Activated T-cell treated with anti-CD3 and anti-CD28 coated beads for 1 hour (primary cell): Measurements from ENCODE around the gene POGZ.

ENCODE experiments used
- DNase-seq: peaks from one replicate; pipeline ENCODE4 v3.0.0-alpha.2; 2020; ENCODE audit warnings: low read depth

Gene POGZ

DNA sequence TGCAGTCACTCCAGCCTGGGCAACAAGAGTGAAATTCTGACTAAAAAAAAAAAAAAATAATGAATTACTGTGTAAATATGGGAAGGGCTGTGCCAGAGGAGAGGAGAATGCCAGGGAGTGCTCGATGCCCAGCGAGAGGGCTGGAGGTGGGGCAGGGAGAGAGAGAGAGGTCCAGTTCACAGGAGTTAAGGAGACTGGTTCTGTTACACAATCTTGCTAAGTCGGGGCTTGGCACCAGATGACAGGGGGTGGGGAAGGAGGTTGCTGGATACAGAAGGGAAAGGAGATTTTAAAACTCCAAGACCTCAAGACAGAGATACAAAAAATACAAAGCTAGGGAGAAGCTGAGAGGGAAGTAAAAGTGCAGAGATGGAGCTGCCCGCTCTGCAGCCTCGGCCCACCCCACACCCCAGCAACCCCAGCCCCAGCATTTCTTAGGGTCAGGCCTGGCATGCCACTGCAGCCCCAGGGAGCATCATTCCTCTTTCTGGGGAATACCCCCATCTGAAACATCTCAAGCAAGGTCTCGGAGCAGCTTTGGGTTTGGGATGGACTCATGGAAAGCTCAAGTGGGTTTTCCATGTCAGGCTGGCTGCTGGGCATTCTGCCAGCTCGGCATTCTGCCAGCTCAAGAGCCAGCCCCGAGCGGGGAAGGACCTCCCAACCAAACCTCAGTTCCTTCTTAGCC lies 87.8 kb downstream of the POGZ start:
- DNase-seq = no peak

GRCh38 chr1:151370211-151370911 lies 88.9 kb downstream of the POGZ start:
- DNase-seq = no peak

DNA sequence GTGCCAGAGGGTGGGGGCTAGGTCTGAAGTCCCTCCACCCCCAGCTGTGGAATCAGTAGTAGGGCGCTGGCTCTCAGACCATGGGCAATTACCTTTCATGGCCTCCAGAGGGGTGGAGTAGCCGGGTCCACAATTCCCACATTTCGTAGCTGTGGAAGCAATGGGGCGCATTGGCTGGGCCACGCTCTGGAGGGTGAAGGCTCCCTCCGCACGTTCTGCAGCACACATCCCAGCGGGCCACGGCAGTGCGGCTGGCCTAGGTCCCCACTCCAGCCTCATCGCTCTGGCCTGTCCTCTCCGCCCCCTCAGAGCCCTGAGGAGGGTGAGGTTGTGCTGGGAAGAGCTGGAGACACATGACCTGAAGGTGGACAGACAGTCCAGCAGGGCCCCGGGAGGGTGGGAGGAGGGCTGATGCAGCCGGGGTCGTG lies 89.7 kb downstream of the POGZ start:
- no peak for DNase-seq

DNA sequence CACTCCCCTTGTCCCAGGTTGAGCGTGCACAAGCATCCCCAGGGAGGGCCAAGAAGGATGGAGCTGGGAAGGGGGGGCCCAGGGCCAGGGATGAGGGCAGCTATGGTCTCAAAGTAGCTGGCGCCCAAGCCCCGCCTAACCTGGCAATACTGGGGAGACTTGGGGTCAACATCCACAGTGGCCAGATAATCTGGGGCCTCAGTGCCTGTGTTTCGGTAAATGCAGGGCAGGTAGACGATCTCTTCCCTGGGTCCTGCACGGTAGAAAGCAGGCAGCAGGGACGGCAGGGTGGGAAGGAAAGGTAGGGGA lies 90.0 kb downstream of the POGZ start:
- DNase-seq = no peak

- no peak for DNase-seq
Observed at GRCh38 chr1:151368393-151369301, 90.6 kb downstream of the POGZ start.

GRCh38 chr1:151367658-151368392 lies 91.5 kb downstream of the POGZ start:
- no peak for DNase-seq

- no peak for DNase-seq
Observed at GRCh38 chr1:151364996-151365395, 94.3 kb downstream of the POGZ start.

- no peak for DNase-seq
Observed at GRCh38 chr1:151362308-151363155, 96.8 kb downstream of the POGZ start.

GRCh38 chr1:151361883-151362282 lies 97.4 kb downstream of the POGZ start:
- no peak for DNase-seq

GRCh38 chr1:151356696-151357095 lies 102.6 kb downstream of the POGZ start:
- no peak for DNase-seq
